Fibroblast of skin of right quadriceps (primary cell): Measurements from ENCODE around the gene SIPA1.

Experiments
- DNase-seq: peaks from one replicate; pipeline ENCODE4 v3.0.0-alpha.2; 2013

SIPA1 gene

GRCh38 chr11:65607614-65608426, 30.1 kb upstream of the SIPA1 start:
- no peak for DNase-seq

DNA sequence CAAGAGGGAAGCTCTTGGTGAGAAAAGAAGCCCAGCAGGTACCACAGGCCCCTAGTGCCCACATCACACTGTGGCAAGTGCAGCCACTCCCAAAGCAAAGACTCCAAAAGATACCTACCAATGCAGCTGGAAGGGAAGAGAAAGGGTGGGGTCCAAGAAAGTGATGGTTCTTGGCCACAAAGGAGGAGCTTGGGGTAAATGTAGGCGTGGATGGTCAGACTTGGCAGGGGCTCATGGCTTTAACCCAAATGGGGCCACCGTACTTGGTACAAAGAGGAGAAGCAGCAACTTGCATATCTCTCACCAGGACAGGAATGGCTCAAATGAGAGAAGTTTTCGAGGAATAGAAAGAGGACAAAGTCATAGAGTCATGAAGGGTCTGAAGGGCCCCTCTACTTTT, 28.7 kb upstream of the SIPA1 start:
- DNase-seq, result no peak

DNA sequence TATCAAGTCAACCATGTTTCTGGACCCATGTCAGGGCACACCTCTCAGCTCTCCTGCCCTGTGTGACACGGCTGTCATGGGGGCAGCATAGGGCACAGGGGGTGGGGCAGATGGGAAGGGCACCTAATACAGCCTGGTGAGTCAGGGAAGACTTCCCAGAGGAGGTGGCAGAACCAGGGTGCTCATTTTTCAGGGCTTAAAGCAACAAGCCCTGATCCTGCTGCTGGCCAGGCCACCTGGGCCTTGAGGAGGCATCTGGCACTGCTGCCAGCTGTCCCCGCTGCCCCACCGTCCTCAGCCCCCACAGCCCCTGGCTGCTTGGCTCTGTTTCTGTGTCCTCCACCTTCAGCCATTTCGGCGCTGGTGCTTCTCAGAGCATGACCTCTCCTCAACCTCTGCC, 28.2 kb upstream of the SIPA1 start:
- no peak for DNase-seq

- DNase-seq, result no peak
Observed at GRCh38 chr11:65610404-65610803, 27.5 kb upstream of the SIPA1 start.

GRCh38 chr11:65611028-65611757, 26.7 kb upstream of the SIPA1 start:
- no peak for DNase-seq

DNA sequence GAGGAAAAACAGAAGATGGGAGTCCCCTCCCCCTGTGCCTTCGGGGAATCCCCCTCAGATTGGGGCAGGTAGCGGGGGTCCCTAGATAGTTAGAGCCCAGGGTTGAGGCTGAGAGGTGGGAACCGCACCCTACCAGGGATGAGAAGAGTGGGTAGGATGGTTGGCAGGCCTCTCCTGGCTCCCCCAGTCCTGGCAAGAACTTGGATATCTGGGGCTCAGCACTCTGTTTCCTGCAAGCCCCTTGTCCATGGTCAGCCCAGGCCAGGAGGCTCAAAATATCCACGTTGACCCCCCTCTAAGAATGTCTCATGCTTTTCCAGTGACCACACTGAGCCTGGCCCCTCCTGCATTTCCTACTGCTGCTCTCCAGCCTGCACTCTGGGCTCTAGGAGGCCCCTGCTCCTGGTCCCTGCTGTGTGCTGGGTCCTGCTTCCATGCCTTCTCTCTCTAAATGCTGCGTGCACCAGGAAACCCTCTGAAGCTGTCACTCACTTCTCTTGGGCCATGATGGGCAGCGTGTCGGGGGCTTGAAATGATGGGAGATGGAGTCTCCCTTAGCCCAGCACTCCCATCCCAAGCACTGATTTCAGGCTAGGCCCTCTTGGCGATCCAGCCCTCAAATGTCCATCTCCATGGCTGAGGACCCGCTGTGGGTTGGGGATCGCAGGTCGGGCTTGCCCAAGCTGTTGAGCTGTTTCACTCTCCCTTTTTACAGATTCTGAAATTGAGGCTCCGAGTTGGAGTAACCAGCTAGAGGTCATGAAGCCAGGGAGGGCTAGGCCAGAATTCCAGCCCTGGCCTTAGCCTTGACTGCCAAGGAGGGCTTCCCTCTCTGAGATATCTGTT, 25.9 kb upstream of the SIPA1 start:
- no peak for DNase-seq

DNA sequence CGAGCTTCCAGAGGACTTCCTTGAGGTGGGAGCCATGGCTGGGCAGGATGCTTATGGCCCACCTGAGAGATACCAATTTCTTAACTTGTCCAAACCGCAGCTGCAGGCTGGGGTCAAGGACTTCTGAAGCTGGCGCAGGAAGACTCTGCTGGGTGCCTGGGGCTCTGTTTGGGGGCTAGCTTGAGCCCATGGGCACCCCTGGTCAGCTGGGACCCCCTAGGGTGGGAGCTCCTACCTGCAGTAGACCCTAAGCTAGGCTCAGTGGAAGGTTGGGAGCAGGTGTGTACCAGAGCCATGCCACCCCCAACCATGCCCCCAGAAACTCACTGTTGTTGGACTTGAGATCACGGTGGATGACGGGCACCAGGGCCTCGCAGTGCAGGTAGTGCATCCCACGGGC, 25.2 kb upstream of the SIPA1 start:
- no peak for DNase-seq

DNA sequence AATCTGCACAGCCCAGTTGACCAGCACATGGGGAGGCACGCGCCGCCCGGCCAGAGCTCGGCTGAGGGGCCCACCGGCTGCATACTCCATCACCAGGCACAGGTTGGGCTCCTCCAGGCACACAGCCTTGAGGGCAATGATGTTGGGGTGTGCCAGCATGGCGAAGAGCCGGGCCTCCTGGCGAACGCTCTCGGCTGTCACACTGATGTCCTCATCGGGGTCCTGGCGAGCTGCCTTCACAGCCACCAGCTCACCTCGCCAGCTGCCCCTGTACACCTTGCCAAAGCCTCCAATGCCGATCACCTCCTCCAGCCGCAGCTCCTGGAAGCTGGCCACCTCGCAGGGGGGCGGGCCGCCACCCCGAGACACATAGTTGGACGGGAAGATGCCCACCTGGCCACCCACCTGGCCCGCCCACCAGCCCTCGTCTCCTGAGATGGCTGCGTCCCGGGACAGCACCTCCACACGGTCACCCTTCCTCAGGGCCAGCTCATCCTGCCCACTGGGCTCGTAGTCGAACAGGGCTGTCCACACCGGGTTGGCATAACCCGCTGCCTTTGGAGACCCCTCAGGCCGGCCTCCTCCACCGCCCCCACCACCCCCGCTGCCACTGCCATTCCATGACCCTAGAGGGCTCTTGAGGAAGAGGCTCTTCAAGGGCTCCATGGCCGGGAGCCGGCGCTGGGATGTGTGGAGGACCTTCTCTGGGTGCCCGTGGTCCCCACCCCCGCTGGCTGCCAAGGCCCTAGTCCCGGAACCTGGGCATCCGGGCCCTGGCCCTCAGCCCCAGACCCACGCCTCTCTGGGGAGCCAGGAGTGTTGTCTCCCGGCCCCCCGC, 24.6 kb upstream of the SIPA1 start:
- DNase-seq, result no peak

DNA sequence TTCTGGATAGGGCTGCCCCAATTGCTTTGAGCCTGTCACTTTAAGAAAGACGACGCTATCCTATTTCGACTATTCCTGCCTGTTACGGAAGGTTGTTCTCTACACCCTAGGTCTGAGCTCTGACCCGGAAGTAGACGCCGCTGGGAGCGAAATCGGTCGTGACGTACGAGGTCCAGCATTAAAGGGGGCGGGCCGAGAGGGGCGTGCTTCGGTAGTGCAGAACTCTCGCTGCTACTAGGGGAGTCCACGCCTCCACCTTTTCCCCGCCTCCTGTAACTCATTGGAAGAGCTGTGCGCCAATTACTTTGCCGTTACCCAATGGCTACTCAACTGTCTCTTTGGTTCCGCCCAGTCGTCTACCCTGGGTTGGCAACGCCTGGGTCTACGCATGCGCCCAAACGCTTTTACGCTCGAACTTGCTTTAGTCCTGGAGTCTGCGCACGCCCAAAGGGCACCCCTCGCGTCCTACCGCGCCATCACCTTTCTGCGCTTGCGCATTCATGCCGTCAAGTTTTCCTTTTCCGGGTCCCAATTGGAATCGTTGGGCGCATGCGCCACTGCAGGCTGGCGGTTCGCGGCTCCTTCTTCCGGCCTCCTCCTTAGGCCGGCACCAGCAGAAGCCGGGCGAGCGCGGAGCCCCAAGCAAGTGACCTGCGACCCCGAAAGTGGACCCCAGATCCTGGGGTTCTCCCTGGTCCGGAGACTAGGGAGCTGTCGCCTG, 22.5 kb upstream of the SIPA1 start, which contains the start of gene PCNX3:
Gene PCNX3 (plus strand): TSS at position 548 of the 721 bp plus-strand sequence. CDS start 536 bp downstream, outside the sequence.
- peak; percentile 100 for DNase-seq

DNA sequence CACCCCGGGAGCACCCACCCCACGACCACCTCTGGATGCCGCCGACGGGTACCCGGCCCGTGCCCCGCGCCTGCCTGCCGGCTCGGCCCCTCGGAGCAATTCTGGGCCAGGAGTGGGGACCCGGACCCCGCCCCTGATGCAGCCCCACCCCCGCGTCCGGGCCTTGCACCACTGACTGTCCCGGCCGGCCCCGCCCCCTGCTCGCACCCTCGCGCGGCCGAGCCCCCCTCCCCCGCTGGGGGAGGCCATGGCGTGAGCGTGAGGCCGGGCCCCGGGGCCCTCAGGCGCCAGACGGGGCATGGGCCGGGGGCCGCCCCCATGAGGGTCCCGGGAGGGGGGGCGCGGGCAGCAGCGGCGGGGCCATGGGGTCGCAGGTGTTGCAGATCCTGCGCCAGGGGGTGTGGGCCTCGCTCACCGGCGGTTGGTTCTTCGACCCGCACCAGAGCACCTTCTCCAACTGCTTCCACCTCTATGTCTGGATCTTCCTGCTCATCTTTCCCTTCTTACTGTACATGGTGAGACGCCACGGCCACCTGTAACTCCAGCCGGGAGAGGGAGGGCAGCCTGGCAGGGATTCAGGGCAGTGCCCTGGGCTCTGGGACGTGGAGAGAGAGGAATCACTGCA, 21.8 kb upstream of the SIPA1 start:
- DNase-seq, result no peak

DNA sequence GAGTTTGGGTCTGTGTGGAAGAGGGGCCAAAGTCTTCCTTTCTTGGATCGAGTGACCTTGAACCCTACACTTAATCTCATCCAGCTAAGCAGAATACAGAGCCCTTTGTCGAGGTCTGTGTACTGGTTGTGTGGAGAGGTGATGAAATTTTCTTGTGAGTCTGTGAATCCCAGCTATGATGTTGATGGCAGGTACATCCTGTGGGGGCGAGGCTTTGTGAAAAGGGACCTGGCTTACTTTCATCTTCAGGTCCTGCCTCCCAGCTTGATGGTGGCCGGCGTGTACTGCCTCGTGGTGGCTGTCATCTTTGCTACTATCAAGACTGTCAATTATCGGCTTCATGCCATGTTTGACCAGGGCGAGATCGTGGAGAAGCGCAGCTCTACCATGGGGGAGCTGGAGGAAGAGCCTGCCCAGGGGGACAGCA, 21.3 kb upstream of the SIPA1 start:
- DNase-seq, result no peak

DNA sequence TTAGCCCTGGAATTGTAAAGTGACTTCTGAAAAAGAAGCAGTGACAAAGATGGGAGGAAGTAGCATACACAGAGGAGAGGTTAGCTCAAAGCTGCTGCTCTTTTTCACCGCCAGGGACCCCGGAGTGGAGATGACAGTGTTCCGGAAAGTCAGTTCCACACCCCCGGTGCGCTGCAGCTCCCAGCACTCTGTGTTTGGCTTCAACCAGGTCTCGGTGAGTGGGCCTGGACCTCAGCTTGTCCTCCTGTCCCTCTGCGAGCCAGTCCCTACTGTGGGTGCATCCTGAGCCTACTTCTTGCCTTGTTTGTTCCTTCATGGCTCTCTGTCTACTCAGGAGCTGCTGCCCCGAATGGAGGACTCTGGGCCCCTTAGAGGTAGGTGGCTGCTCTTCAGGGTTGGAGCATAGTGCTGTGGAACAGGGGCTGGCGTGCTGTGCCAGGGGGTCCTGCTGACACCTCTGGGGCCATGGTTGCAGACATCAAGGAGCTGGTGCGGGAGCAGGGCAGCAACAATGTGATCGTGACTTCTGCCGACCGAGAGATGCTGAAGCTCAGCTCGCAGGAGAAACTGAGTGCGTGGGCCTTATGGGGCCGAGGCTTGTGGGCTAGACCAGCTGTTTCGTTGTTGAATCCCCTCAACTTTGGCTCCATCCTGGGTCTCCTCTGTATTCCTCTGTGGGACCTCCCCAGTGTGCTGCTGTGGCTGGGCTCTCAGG, 20.6 kb upstream of the SIPA1 start:
- no peak for DNase-seq

DNA sequence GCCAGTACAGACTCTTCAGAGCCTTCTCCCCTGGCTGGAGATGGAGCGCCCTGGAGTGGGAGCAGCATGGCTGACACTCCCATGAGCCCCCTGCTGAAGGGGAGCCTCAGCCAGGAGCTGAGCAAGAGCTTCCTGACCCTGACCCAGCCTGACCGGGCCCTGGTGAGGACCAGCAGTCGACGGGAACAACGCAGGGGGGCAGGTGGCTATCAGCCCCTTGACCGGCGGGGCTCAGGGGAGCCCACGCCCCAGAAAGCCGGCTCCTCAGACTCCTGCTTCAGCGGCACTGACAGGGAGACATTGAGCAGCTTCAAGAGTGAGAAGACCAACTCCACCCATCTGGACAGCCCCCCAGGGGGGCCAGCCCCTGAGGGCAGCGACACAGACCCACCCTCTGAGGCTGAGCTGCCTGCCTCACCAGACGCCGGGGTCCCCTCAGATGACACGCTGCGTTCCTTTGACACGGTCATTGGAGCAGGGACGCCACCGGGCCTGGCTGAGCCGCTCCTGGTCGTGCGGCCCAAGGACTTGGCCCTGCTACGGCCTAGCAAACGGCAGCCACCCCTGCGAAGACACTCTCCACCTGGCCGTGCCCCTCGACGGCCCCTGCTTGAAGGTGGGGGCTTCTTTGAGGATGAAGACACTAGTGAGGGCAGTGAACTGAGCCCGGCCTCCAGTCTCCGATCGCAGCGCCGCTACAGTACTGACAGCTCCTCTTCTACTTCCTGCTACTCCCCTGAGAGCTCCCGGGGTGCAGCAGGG, 19.7 kb upstream of the SIPA1 start:
- no peak for DNase-seq

DNA sequence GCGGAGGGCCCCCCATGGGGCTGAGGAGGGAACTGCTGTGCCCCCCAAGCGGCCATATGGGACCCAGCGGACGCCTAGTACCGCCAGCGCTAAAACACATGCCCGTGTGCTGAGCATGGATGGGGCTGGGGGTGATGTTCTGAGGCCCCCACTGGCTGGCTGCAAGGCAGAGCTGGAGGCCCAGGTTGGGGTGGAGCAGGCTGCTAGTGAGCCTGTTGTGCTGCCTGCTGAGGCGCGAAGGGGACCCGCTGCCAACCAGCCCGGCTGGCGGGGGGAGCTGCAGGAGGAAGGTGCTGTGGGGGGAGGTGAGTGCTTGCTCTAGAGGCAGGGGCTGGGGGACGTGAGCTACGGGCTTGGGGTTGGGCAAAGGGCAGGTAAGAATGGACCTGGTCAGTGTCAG, 19.1 kb upstream of the SIPA1 start:
- no peak for DNase-seq

DNA sequence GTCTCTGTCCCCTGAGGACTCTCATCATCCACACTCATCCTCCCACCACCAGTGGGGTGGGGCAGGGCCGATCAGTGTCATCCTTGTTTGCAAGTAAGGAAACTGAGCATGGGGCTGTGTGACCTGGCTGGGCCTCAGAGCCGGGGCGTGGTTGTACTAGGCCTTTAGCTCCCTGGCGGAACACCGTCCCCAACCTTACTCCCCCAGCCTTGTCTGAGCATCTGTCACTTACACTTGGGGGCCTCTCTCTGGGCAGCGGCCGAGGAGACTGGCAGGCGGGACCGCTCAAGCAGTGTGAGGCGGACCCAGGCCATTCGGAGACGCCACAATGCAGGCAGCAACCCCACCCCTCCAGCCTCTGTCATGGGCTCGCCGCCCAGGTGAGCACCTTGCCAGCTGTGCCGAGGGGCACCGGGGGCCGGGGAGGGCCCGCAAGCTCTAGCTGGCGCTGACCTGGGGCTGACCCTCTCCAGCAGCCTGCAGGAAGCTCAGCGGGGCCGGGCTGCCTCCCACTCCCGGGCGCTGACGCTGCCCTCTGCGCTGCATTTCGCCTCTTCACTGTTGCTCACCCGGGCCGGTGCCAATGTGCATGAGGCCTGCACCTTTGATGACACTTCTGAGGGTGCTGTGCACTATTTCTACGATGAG, 18.5 kb upstream of the SIPA1 start:
- DNase-seq, result no peak

DNA sequence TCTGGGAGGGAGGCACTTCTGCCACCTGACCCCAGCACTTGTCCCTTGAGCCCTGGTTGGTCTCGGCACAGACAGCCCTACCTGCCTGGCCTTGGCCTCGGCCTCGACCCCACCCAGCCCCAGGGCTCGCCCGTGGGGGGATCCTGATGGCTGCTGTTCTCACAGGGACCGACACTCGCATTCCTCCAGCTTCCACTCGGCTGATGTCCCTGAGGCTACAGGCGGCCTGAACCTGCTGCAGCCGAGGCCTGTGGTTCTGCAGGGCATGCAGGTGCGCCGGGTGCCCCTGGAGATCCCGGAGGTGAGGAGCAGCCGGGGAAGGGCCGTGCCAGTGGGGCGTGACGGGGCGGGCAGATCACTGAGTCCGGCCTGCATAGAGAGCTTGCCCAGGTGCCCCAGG, 17.2 kb upstream of the SIPA1 start:
- no peak for DNase-seq

- no peak for DNase-seq
Observed at GRCh38 chr11:65621460-65621859, 16.4 kb upstream of the SIPA1 start.

GRCh38 chr11:65622011-65622410, 15.9 kb upstream of the SIPA1 start:
- DNase-seq, result no peak

- no peak for DNase-seq
Observed at GRCh38 chr11:65623177-65623576, 14.7 kb upstream of the SIPA1 start.
